NCI-H748 (cell line): ENCODE data around the gene PDE8A.
"Not testable (repeated sequence)": the region's sequence is repeated elsewhere in the genome, so short reads cannot be mapped to it uniquely, and the experiment has no call there.

Experiments
- DNase-seq: peaks from one replicate; lab custom pipeline; 2025; ENCODE audit not compliant: unreplicated experiment; lab: John Stamatoyannopoulos, UW

PDE8A gene

GRCh38 chr15:85008474-85009260 lies 27.0 kb downstream of the PDE8A start:
- no peak for DNase-seq

GRCh38 chr15:85009435-85009834 lies 27.8 kb downstream of the PDE8A start:
- DNase-seq, result no peak

GRCh38 chr15:85010071-85010385 lies 28.4 kb downstream of the PDE8A start:
- DNase-seq, result no peak

GRCh38 chr15:85010386-85011159 lies 28.9 kb downstream of the PDE8A start:
- DNase-seq, result no peak

GRCh38 chr15:85011160-85011571 lies 29.5 kb downstream of the PDE8A start:
- no peak for DNase-seq

GRCh38 chr15:85011724-85012123 lies 30.1 kb downstream of the PDE8A start:
- not testable (repeated sequence) for DNase-seq

- DNase-seq, result no peak
Measured at GRCh38 chr15:85013785-85014184, 32.1 kb downstream of the PDE8A start.

GRCh38 chr15:85014932-85015331 lies 33.3 kb downstream of the PDE8A start:
- DNase-seq, result no peak

- DNase-seq, result no peak
Measured at GRCh38 chr15:85016275-85016674, 34.6 kb downstream of the PDE8A start.

- DNase-seq, result no peak
Measured at GRCh38 chr15:85019815-85020590, 38.3 kb downstream of the PDE8A start.

- no peak for DNase-seq
Measured at GRCh38 chr15:85021409-85021808, 39.8 kb downstream of the PDE8A start.

GRCh38 chr15:85022860-85023403 lies 41.3 kb downstream of the PDE8A start:
- no peak for DNase-seq

- no peak for DNase-seq
Measured at GRCh38 chr15:85024003-85024402, 42.3 kb downstream of the PDE8A start.

- DNase-seq, result no peak
Measured at GRCh38 chr15:85024509-85025336, 43.1 kb downstream of the PDE8A start.

GRCh38 chr15:85025516-85026251 lies 44.0 kb downstream of the PDE8A start:
- DNase-seq, result no peak

- no peak for DNase-seq
Measured at GRCh38 chr15:85026304-85027032, 44.8 kb downstream of the PDE8A start.

- DNase-seq, result no peak
Measured at GRCh38 chr15:85027033-85027380, 45.4 kb downstream of the PDE8A start.

- no peak for DNase-seq
Measured at GRCh38 chr15:85027421-85027820, 45.8 kb downstream of the PDE8A start.

GRCh38 chr15:85028416-85028815 lies 46.8 kb downstream of the PDE8A start:
- no peak for DNase-seq
